Natural killer cell (primary cell): Measurements from ENCODE around the gene ITGB2. TPM values are rescaled to one million over a fixed set of nuclear protein-coding genes. Genes with fewer than 3 reads are reported as not detected.

ENCODE experiments used
- ATAC-seq, 3 donors: fragments of 150-1000 bp in 2 of 3; fragments of 200-7000 bp in 1 of 3; cut with Tn5 transposase; 1 replicate in 1 of 3; 2 replicates in 2 of 3; pipeline ENCODE4 v1.10.0; 2021; ENCODE audit warnings: mild to moderate bottlenecking in 2 of 3, moderate library complexity in 2 of 3
- DNase-seq, 2 donors: peaks; one replicate each; pipeline versions ENCODE4 v3.0.0 to v3.0.0-alpha.2; 2013 to 2021; ENCODE audit warnings: mixed read lengths in 1 of 2
- H3K27ac ChIP-seq: one replicate; pipeline ENCODE4 v1.5.1; 2013; ENCODE audit warnings: mild to moderate bottlenecking, low read length
- H3K27me3 ChIP-seq: one replicate; pipeline ENCODE4 v1.6.1; 2013; ENCODE audit warnings: low read length; ENCODE audit not compliant: control insufficient read depth, insufficient read depth
- H3K36me3 ChIP-seq: one replicate; pipeline ENCODE4 v1.6.1; 2013; ENCODE audit warnings: low read length; ENCODE audit not compliant: control insufficient read depth, insufficient read depth
- H3K4me1 ChIP-seq: one replicate; pipeline ENCODE4 v1.6.1; 2013; ENCODE audit warnings: low read length; ENCODE audit not compliant: control insufficient read depth, insufficient read depth
- H3K4me3 ChIP-seq: one replicate; pipeline ENCODE4 v1.5.1; 2013; ENCODE audit warnings: low read length
- H3K9me3 ChIP-seq: one replicate; pipeline ENCODE4 v1.6.1; 2013; ENCODE audit warnings: low read length; ENCODE audit not compliant: control insufficient read depth, insufficient read depth
- H3K27ac Mint-ChIP-seq, 2 donors: one replicate each; pipeline ENCODE4 v1.8.0; 2022; ENCODE audit warnings: mild to moderate bottlenecking in 2 of 2, mixed read lengths in 2 of 2, moderate library complexity in 1 of 2
- H3K27me3 Mint-ChIP-seq, 2 donors: one replicate each; pipeline ENCODE4 v1.8.0; 2022; ENCODE audit warnings: low read depth in 2 of 2, mixed read lengths in 2 of 2
- H3K36me3 Mint-ChIP-seq: one replicate; pipeline ENCODE4 v1.8.0; 2022; ENCODE audit warnings: mixed read lengths
- H3K4me1 Mint-ChIP-seq, 2 donors: one replicate each; pipeline ENCODE4 v1.8.0; 2022; ENCODE audit warnings: mixed read lengths in 2 of 2
- H3K4me3 Mint-ChIP-seq: one replicate; pipeline ENCODE4 v1.8.0; 2022; ENCODE audit warnings: mild to moderate bottlenecking, moderate library complexity, mixed read lengths
- H3K9me3 Mint-ChIP-seq, 2 donors: one replicate each; pipeline ENCODE4 v1.8.0; 2022; ENCODE audit warnings: mixed read lengths in 2 of 2
- WGBS: methylation state at CpG from one replicate; pipeline ENCODE4 v1.1.7; 2013; ENCODE audit warnings: missing lambda C conversion rate; ENCODE audit not compliant: insufficient coverage; 5-methylcytosine and 5-hydroxymethylcytosine counted together
- intact Hi-C: fragments of 100-400 bp; cut with micrococcal nuclease; formaldehyde crosslinking; loops from one replicate; pipeline ENCODE4 v1.14.2; 2022
- total RNA-seq, 4 donors: library from RNA; stranded (reverse); fragments of 120-200 nt in 1 of 4; gene quantifications; one replicate each; pipeline versions ENCODE4 v1.2.3 to v1.2.4, GENCODE V29; 2013 to 2022
- TF ChIP-seq, protein P1 (sequence below): fragments of 200-600 bp; IDR thresholded peaks from one replicate; pipeline ENCODE4 v1.8.0; 2022; ENCODE audit warnings: antibody characterized with exemption

Gene ITGB2
- total RNA-seq, 3 donors from 2014 or later (not counting 1 experiment from before 2014, with no cell fraction given), result 1,223 to 1,393 (median 1,250) TPM

DNA sequence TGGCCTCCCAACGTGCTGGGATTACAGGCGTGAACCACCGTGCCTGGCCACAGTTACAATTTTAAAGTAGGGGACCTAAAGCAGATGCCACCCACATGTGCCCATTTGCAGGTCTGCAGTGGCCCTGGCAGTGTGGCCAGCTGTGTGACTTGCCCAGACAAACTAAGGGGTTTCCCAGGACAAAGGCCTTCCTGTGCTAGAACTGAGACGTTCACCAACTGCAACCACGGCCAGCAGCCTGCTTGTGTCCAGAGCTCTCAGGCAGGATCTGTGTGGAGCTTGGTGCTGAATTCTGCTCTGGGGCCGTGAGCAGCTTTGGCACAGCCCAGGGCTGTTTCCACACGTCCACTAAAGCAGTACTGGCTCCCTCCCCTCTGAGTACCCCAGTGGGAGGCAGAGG is 36.6 kb downstream of the ITGB2 start:
- Histone ChIP-seq H3K36me3 (peaks cover 38% of the 10 kb centered on the region), H3K4me3 (no peak overlapping the region), H3K9me3 (no peaks in the 10 kb centered on the region), H3K27ac (peak overlapping the region; percentile 4), H3K4me1 (peaks cover 53% of the 10 kb centered on the region), H3K27me3 (no peaks in the 10 kb centered on the region)
- ATAC-seq, result peak in 2 of 3 donors; percentile 14 to 17
- 54% methylated on average over 7 of the region's 7 CpGs for WGBS
- H3K9me3 Mint-ChIP-seq, result no peaks in the 10 kb centered on the region
- no peak overlapping the region for H3K4me3 Mint-ChIP-seq
- H3K4me1 Mint-ChIP-seq, result peaks cover 30 to 56% of the 10 kb centered on the region in 2 donors
- DNase-seq, result no peak
- H3K36me3 Mint-ChIP-seq, result no peaks in the 10 kb centered on the region
- intact Hi-C loops, result no loop called here
- TF ChIP-seq, protein P1, sequence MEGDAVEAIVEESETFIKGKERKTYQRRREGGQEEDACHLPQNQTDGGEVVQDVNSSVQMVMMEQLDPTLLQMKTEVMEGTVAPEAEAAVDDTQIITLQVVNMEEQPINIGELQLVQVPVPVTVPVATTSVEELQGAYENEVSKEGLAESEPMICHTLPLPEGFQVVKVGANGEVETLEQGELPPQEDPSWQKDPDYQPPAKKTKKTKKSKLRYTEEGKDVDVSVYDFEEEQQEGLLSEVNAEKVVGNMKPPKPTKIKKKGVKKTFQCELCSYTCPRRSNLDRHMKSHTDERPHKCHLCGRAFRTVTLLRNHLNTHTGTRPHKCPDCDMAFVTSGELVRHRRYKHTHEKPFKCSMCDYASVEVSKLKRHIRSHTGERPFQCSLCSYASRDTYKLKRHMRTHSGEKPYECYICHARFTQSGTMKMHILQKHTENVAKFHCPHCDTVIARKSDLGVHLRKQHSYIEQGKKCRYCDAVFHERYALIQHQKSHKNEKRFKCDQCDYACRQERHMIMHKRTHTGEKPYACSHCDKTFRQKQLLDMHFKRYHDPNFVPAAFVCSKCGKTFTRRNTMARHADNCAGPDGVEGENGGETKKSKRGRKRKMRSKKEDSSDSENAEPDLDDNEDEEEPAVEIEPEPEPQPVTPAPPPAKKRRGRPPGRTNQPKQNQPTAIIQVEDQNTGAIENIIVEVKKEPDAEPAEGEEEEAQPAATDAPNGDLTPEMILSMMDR, result no peak
- H3K27me3 Mint-ChIP-seq, result no peaks in the 10 kb centered on the region
- H3K27ac Mint-ChIP-seq, result peak overlapping the region; percentile 51 to 82

DNA sequence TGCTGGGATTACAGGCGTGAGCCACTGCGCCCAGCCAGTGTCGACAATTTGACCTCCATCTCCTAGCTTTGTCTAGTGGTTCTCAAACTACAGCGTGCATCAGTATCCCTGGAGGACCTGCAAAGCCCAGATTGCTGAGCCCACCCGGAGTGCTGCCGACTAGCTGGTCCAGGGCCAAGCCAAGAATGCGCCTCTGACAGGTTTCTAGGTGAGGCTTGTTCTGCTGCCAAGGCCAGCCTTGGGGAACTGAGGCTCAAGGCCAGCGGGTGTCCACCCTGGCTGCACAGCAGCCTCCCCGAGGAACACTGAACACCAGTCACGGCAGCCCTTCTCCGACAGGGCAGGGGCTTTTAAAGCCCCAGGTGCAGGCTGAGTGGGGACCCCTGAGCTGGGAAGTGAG is 37.4 kb downstream of the ITGB2 start:
- Mint-ChIP-seq H3K4me3 (no peak overlapping the region), H3K4me1 (peaks cover 30 to 56% of the 10 kb centered on the region in 2 donors), H3K36me3 (no peaks in the 10 kb centered on the region), H3K27ac (peak overlapping the region in 1 of 2 donors; percentile 48), H3K27me3 (no peaks in the 10 kb centered on the region), H3K9me3 (no peaks in the 10 kb centered on the region)
- H3K36me3 ChIP-seq, result peaks cover 30% of the 10 kb centered on the region
- ATAC-seq (no peak), DNase-seq (no peak)
- no peak overlapping the region for H3K27ac ChIP-seq
- no peaks in the 10 kb centered on the region for H3K9me3 ChIP-seq
- H3K27me3 ChIP-seq, result no peaks in the 10 kb centered on the region
- TF ChIP-seq, protein P1, result no peak
- 93% methylated on average over 11 of the region's 11 CpGs for WGBS
- no peak overlapping the region for H3K4me3 ChIP-seq
- intact Hi-C loops, result no loop called here
- peaks cover 53% of the 10 kb centered on the region for H3K4me1 ChIP-seq

DNA sequence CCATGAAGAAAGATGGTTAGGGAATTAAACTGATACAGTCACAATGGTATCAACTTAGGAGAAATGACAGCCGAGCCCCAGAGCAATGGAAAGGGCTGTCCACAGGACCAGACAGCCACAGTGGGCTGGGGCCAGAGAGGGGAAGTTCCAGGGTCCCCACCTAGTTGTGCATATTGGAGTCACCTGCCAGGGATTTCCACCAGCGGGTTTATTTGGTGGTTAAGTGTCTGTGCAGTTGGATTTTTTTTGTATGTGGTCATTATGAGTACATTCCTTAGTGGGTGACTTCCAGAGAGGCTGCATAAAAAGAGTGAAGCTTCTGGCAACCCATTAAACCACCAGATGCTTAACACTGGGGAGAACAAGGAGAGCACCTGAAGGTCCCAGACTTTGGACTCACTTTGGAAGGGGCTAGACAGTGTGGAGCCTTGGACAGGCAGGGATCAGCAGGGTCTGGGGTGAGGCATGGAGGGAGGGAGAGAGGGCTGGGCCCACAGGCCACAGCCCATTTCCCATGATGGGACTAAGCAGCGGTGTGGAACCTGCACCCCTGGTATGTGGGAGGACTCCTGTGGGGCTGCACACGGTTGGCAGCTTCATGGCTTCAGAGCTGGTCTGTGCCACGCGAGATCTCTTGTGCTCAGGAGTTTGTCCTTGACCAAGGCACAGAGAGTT is 39.4 kb downstream of the ITGB2 start:
- ATAC-seq, result peak; percentile 52 to 64 (median 60)
- H3K27ac ChIP-seq, result peak overlapping the region; percentile 4
- no peaks in the 10 kb centered on the region for H3K36me3 Mint-ChIP-seq
- peaks cover 25 to 39% of the 10 kb centered on the region in 2 donors for H3K4me1 Mint-ChIP-seq
- TF ChIP-seq, protein P1, result no peak
- intact Hi-C loops, result no loop called here
- WGBS, result 34% methylated on average over 6 of the region's 6 CpGs
- no peaks in the 10 kb centered on the region for H3K27me3 Mint-ChIP-seq
- no peaks in the 10 kb centered on the region for H3K9me3 ChIP-seq
- H3K27ac Mint-ChIP-seq, result peak overlapping the region; percentile 35 to 81
- no peak overlapping the region for H3K4me3 ChIP-seq
- no peaks in the 10 kb centered on the region for H3K9me3 Mint-ChIP-seq
- peak in 1 of 2 donors; percentile 58 for DNase-seq
- no peaks in the 10 kb centered on the region for H3K27me3 ChIP-seq
- peaks cover 11% of the 10 kb centered on the region for H3K36me3 ChIP-seq
- peaks cover 38% of the 10 kb centered on the region for H3K4me1 ChIP-seq
- no peak overlapping the region for H3K4me3 Mint-ChIP-seq
